GM21515 (cell line): ENCODE measurements around the gene PRKAR1A.

Source experiments
- ATAC-seq: cut with Tn5 transposase; IDR thresholded peaks from one replicate; pipeline ENCODE4 v1.9.1; 2021; ENCODE audit not compliant: unreplicated experiment

The PRKAR1A gene

DNA sequence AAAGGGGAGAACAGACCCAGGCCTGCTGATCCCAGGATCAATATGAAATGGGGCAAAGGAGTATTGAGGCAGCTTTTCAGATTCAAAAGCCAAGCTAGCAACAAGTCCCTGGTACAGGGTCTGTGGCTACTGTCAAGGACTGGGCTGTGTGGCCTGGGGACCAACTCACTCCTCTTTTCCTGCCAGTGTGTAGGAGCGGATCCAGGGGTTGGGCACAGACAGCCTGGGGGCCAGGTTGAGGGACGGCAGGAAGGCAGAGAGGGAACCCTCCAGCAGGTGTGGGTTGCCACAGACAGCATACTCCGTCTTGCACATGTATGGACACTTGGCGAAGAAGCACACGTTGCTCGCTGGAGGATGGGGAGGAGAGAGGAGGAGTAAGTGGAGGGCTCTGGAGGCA lies 29.6 kb downstream of the PRKAR1A start:
- ATAC-seq: no peak

DNA sequence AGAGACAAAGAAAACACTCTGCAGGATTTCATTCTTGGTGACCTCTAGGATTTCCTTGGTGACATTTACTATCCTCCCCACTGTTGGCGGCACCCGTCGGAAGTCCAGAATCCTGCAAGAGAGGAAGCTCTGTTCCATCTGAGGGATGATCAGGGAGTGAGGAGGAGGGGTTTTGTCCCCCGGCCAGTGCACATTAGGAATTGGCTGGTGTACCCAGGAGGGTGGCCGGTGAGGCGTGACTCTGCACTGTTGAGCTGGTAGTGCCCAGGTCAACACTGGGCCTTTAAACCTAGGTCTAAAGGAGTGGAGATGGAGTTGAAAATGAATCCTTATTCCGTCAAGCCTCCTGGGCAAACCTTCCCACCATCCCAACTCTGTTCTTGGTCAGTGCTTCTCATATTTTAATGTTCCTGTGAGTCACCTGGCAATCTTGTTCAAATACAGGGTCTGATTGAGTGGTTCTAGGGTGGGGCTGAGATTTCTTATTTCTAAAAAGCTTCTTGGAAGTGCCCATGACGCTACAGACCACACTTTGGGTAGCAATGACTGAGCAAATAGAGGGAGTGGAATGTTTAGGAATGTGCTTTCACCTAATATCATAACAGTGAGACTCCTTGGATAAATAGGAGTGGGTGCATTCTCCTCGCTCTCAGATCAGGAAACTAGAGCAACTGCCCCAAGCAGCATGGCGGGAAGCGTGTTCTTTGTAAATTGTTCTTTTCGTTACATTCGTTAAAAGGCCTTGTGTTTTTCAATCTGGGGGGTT lies 30.7 kb downstream of the PRKAR1A start:
- ATAC-seq: no peak

DNA sequence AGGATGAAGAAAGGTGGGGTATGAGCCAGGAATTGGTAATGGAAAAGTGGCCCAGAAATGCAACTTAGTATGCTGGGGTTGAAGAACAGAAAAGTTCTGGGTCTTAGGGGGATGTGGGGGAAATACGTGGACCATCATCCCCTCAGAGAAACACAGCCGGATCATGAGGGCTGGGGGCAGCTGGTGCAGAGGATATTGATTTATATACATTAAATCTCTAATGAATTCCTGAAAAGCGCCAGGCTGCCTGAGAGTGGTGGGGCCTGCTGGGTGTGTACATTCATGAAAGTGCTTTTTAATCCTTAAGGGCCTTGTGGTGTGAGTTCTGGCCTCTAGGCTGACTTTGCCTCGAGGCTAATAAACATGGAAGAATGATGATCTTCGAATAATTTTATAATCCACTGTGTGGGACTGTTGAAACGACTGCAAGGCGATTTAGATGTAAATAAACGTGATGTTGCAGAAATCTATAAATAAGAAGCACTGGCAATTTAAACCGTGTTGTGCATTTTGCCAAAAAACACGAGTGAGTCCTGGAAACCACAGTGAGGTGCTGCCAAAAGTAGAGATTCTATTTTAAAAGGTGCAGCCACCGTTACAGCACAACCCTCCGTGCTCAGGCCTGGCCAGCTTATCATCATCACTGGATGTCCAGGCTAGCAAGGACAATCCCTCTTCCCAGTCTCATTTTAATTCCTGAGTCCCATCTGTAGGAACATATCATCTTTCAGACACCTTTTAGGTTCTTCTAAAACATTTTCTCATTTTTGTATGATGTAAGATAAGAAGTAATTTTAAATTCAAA lies 32.1 kb downstream of the PRKAR1A start:
- ATAC-seq: no peak

DNA sequence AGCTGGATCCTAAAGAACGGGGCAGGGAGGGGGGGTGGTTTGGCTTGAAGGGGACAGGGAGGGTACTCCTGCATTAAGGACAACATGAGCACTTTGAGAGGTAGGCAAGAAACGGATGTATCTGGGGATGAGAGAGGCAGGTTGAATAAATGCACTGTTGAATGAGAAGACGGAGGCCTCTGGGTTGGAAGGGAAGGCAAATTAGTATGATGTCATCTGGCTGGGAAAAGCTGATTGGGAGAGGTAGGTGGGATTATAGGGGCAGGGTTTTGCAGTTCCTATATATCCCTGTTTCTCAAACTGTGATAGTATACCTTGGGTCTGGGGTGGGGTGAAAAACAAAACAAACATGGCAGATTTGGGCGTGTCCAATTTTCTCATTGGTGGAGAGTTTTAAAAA lies 44.3 kb downstream of the PRKAR1A start:
- ATAC-seq: no peak

DNA sequence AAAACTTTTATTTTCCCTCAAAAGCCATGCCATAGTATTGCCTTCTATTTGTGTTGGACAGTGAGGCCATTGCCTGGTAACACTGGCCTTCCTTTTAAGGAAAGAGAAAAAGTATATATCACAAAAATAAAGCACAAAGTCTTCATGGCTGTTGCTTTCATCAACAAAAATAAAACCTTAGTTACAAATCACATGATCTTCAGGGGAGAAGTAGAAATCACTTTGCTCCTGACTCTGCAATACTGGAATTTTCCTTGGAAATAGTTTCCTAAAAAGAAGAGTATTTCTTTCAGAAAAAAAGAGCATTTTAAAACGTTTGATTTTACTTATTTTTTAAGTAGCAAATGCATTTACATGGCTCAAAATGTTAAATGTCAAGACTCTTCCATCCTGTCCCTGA lies 47.1 kb downstream of the PRKAR1A start:
- ATAC-seq: no peak

DNA sequence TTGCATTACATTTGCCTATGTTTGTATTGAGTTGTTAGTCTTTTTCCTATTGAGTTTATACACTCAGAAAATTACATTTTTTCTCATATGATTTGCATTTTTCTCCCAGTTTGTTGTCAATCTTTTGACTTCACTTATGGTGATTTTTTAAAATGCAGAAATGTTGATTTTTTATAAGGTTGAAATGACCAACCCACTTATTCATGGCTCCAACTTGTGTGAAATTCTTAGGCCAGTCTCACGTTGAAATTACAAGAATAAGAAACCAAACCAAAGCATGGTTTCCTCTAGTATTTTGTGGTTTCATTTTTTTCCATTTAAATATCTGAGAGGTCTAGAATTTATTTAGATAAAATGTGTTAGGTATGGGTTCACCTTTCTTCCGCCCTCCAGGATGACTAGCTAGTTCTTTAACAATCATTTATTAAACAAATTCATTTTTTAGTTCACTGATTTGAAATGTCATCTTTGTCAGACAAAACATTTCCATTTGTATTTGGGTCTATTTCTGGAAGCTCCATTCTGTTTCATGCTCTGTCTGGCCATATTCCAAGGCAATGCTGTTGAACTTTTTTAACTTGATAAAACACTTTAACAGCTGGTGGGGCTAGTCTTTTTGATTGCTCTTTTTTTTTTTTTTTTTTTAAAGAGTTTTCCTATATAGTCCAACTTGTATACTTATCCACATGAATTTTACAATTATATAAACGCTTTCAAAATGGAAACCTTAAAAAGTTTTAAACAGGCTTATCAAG lies 48.9 kb downstream of the PRKAR1A start:
- ATAC-seq: no peak

DNA sequence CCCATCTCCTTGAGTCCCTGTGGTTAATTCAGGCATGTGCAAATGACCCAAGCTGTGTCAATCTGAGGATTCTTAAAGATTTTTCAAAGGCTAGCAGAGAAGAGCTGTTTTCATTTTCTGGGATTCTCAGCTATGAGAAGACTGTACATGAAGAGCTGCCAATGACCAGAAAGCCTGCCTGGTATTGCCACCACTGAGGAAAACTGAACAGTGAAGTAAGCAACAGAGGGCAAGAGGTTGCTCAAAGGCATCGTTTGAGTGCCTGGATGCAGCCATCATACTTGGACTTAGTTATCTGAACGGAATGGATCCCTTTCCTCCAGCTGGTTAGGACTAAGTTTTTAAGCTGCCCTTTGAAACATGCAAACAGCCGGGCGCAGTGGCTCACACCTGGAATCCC lies 50.5 kb downstream of the PRKAR1A start:
- no peak for ATAC-seq

DNA sequence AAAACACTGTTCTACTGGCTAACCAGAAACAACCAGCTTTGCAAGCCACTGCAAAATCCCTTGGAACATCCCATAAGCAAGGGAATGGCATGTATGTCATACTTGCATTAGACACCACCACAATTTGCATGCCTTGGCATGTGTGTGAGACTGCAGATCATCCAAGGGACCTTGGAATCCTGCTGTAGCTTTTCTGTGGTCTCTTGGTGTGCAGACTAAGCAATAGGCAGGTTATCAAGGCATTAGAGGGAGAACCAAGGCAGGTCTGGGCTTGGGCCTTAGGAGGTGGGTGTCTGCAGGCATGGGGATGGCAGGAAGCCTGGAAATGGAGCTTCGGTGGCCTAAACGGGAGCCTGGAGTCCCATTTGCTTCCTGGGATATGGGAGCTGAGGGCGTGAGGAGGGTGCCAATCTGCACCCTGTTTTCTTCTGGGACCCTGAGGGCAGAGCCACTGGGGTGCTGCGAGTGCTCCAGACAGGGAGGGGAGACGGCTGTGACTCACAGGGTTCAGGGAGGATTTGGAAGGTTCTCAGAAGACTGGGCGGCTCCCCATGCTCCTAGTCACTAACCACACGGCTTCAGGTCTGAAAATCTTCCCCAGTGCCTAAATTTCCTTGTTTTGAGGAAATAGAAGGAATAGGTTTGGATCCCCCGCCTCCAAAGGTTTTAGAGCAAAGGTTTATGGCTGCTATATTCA lies 52.3 kb downstream of the PRKAR1A start:
- no peak for ATAC-seq

DNA sequence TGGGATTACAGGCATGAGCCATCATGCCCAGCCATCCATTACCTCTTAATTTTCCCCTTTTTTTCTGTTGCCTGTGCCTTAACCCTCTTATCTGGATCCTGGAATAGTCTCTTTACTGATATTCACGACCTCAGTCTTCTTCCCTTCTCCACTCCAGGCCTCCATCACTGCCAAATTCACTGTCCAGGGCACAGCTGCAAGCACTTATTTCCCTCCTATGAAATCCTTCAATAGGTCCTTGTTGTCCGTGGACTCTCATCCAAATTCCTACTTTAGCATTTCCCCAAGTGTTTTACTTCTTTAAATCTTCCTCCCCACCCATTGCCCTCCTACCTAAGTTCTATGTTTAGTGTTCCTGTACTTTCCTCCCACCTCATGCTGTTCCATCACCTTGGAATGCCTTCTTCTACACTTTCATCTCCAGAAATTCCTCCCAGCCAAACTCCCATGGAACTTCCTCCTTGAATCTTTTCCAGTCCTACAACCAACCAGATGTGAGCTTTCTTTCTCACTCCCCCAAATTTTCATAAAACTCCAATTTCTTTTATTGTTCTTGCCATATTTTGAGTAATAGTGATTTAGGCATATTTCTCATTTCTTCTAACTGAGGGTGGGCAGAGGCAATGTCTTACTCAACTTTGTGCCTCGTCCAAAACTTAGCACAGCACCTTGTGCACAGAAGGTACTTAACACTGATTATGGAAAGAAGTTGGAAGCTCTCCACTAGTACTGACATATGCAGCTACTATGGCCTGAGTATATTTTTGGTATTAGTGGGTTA lies 53.6 kb downstream of the PRKAR1A start:
- no peak for ATAC-seq

DNA sequence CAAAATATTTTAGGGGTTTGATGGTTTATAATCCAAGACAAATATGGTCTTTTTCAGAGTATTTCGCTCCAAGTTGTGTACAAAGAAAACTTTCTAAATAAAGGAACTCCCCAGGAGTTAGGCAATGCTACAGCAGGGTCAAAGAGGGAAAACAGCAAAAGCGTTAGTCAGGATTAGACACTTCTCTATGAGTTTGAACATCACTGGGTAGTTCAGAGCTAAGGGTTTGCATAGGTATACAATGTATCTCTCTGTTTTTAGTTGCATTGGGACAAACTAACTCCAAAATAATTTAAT lies 54.2 kb downstream of the PRKAR1A start:
- no peak for ATAC-seq

DNA sequence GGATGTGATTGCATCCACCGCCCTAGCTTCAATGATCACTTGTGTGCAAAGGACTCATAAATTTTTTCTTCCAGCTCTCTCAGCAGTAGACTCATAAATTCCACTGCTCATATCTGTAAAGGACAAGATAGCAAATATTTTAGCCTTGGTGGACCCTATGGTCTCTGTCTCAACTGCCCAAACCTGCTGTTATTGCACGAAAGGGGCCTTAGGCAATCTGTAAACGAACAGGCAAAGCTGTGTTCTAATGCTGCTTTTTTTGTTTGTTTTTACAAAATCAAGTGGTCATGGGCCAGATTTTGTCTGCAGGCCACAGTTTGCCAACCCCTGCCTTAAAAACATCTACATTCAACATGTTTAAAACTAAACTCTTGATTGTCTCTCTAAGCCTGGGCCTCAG lies 54.8 kb downstream of the PRKAR1A start:
- no peak for ATAC-seq

DNA sequence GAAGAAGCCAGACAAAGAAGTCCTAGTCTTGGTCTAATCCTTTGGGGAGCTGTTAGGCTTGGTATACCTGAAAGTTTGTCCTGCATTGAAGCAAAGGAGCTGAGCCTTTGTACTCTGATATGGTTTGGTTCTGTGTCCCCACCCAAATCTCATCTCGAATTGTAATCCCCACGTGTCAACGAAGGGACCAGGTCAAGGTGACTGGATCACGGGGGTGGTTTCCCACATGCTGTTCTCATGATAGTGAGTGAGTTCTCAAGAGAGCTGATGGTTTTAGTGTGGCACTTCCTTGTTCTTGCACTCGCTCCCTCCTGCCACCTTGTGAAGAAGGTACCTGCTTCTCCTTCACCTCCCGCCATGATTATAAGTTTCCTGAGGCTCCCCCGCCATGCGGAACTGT lies 55.4 kb downstream of the PRKAR1A start:
- no peak for ATAC-seq

DNA sequence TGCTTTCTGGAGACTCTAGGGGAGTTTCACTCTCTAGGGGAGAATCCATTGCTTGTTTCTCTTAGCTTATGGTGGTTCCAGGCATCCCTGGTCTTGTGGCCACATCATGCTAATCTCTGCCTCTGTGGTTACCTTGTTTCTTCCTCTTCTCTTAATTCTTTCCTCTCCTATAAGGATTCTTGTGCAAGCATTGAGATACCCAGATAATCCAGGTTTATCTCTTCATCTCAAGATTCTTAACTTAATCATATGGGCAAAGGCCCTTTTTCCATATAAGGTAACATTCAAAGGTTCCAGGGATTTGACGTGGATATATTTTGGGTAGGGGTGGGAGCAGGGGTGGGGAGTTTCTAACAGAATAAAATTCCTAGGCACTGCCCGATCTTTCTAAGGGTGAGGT lies 56.4 kb downstream of the PRKAR1A start:
- ATAC-seq: no peak

DNA sequence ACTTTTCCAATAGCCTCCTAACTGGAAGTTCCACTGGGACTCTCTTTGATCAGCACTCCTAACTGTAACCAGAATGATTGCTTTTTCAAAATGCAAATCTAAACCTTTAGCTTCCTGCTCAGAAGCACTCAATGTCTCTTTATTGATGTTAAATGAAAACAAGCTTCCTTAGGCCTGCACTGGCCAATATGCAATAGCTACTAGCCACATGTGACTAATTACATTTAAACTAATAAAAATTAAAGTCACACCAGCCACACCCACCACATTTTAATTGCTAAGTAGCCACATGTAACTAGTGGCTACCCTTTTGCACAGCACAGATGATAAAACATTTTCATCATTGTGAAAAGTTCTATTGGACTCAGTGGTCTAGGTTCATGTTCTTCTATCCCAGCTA lies 57.1 kb downstream of the PRKAR1A start:
- ATAC-seq: no peak

DNA sequence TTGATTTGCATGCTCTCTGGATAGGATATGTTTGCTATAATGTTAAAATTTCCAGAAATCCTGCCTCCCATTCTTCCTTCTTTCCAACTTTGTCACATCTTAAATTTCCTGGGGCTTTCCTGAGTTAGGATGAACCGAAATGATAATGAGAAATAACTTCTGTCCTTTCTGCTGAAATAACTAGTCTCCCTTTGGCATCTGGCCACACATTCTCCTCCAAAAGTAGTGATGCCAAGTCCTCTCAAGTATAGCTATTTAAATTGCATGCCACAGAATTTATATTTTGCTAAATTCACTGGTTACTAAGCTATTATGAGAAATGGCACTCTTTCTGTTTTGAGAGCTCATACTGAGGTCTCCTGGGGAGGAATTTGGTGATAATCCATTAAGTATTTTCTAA lies 58.3 kb downstream of the PRKAR1A start:
- no peak for ATAC-seq

DNA sequence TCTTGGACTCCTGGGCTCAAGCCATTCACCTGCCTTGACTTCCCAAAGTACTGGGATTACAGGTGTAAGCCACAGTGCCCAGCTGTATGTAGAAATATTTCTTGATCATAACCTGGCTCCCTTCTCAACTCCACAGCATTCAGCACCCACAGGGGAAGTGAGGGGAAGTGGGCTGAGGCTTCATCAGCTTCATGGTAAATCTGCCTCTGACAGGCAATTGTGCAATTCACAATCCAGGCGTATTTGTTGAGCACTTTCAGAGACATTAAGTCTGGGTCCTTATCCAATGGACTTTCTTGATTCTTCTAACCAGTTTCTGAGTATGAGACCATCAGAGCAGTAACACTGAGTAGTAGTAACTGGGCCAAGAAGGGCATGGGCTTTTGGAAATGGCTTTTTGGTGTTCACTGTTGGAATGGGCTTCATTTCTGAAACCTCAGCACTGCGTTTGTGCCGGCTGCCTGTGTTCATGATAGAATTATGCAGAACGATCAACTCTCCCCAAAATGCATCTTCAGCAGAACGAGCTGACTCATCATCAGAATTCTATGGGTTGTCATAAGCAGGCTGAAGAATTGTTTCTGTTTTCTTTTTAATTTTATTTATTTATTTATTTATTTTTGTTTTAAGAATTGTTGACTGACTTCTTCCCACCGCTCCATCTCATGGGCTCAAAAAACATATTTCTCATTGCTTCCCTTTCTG lies 60.1 kb downstream of the PRKAR1A start:
- no peak for ATAC-seq

DNA sequence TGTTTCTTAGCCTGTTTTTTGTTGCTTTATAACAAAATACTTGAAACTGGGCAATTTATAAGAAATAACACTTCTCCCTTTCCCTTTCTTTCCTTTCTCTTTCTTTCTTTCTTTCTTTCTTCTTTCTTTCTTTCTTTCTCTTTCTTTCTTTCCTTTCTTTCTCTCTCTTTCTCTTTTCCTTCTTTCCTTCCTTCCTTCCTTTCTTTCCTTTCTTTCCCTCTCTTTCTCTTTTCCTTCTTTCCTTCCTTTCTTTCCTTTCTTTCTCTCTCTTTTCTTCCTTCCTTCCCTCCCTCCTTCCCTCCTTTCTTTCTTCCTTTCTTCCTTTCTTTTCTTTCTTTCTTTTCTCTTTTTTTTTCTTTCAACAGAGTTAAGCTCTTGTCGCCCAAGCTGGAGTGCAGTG lies 61.1 kb downstream of the PRKAR1A start:
- ATAC-seq: no peak

DNA sequence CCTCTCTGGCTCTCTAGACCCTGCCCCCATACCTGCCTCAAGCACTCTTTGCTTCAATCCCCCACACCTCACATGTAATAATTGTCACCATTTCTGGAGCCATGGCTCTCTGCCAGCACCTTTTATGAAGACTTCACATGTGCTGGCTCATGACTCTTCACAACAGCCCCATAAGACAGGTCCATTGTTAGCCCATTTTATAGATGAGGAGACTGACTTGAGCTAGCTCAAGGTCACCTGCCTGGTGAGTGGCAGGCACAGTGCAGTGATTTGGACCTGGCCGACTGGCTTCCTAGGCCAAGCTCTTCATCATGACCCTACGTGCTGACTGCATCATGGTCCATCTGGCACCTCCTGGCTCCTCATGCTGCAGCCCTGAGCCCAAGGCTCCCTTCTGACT lies 63.9 kb downstream of the PRKAR1A start:
- ATAC-seq: no peak

DNA sequence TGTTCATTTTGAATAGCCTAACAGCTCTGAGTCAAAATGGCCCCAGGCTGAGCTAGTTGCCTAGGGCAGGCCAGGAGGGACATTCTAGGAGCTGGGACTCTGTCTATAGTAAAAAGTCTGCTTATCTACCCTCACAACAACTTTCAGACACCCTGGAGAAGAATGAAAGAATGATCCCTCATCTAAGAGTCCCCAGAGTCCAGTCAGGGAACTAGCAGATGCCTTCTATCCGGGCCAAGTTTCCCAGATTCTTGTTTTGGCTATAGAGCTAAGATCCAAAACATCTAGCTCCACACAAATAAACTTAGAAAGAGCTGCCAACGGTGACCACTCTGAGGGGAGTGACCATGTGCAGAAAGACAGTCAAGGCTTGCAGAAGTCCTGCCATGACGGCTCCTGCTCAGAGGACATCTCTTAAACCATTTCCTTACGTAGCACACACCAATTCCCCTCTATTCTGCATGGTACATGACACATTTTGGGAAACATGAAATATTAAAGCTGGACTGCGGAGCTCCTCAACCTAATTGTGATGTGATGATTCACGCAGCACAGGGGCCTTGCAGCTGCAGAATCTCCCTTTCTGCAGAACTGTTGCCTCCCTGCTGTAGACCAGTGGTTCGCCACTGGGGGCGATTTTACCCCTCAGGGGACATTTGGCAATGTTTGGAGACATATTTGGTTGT lies 64.7 kb downstream of the PRKAR1A start:
- no peak for ATAC-seq

DNA sequence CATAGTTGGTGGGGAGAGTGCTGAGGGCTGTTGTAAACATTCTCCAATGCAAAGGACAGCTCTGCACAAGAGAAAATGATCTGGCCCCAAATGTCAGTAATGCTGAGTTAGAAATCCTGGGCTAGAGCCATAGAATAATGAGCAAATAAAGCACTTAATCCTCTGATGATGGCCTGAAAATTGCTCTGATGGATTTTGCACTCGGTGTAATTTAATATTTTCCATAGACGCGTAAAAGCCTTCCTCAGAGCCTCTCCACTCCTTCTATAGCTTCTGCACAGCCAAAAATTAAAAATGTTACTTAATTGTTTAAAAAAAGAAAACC lies 65.2 kb downstream of the PRKAR1A start:
- no peak for ATAC-seq
